Upper lobe of left lung (tissue), 4 donors: Measurements from ENCODE around the gene C20orf204.

Experiments
- CTCF ChIP-seq, 6 experiments: fragments of 450-650 bp in 4 of 6; fragments of 200-600 bp in 2 of 6; sonication (generic) in 2 of 6; IDR thresholded peaks; one replicate each; pipeline ENCODE4 v1.5.1; 2016 to 2019; ENCODE audit warnings: antibody characterized with exemption in 6 of 6
- EP300 ChIP-seq, 4 donors: sonication (generic); formaldehyde crosslinking; IDR thresholded peaks; one replicate each; pipeline ENCODE4 v1.5.1; 2017; ENCODE audit warnings: antibody characterized with exemption in 4 of 4, control low read depth in 2 of 4
- POLR2A ChIP-seq, 4 donors: fragments of 450-650 bp; IDR thresholded peaks; one replicate each; pipeline ENCODE4 v1.5.1; 2016 to 2017; ENCODE audit warnings: antibody characterized with exemption in 4 of 4, mild to moderate bottlenecking in 2 of 4
- POLR2AphosphoS5 ChIP-seq, 2 donors: sonication (generic); formaldehyde crosslinking; IDR thresholded peaks; one replicate each; pipeline ENCODE4 v1.5.1; 2017; ENCODE audit warnings: antibody characterized with exemption in 2 of 2

GRCh38 chr20:64011366-64011779 is 24.6 kb upstream of the C20orf204 start:
- TF ChIP-seq CTCF (IDR thresholded peaks at IDR 0.05): no peak
- TF ChIP-seq EP300 (IDR thresholded peaks at IDR 0.05): no peak
- no peak for TF ChIP-seq POLR2A (IDR thresholded peaks at IDR 0.05)
- no peak for TF ChIP-seq POLR2AphosphoS5 (IDR thresholded peaks at IDR 0.05)
